Suprapubic skin (tissue), 4 donors: ENCODE measurements around the gene GSAP.

Experiments used
- EP300 ChIP-seq: sonication (generic); formaldehyde crosslinking; IDR thresholded peaks from one replicate; pipeline ENCODE4 v1.6.1; 2017; ENCODE audit warnings: antibody characterized with exemption
- POLR2A ChIP-seq, 2 donors: fragments of 450-650 bp; IDR thresholded peaks; one replicate each; pipeline ENCODE4 v1.6.1; 2017; ENCODE audit warnings: antibody characterized with exemption in 2 of 2, mild to moderate bottlenecking in 2 of 2, moderate library complexity in 2 of 2
- POLR2AphosphoS5 ChIP-seq, 3 donors: sonication (generic); formaldehyde crosslinking; IDR thresholded peaks; one replicate each; pipeline ENCODE4 v1.6.1; 2017; ENCODE audit warnings: antibody characterized with exemption in 3 of 3
- TF ChIP-seq, protein P1 (sequence below), 2 donors: fragments of 200-600 bp in 1 of 2; fragments of 450-650 bp in 1 of 2; sonication (generic) in 1 of 2; IDR thresholded peaks; one replicate each; pipeline ENCODE4 v1.5.1; 2016 to 2019; ENCODE audit warnings: antibody characterized with exemption in 2 of 2, mild to moderate bottlenecking in 1 of 2, moderate library complexity in 1 of 2

GRCh38 chr7:77284616-77285015, 131.5 kb downstream of the GSAP start:
- TF ChIP-seq EP300 (no peak), POLR2AphosphoS5 (IDR thresholded peaks at IDR 0.05) (no peak), POLR2A (IDR thresholded peaks at IDR 0.05) (no peak)
- TF ChIP-seq, protein P1, sequence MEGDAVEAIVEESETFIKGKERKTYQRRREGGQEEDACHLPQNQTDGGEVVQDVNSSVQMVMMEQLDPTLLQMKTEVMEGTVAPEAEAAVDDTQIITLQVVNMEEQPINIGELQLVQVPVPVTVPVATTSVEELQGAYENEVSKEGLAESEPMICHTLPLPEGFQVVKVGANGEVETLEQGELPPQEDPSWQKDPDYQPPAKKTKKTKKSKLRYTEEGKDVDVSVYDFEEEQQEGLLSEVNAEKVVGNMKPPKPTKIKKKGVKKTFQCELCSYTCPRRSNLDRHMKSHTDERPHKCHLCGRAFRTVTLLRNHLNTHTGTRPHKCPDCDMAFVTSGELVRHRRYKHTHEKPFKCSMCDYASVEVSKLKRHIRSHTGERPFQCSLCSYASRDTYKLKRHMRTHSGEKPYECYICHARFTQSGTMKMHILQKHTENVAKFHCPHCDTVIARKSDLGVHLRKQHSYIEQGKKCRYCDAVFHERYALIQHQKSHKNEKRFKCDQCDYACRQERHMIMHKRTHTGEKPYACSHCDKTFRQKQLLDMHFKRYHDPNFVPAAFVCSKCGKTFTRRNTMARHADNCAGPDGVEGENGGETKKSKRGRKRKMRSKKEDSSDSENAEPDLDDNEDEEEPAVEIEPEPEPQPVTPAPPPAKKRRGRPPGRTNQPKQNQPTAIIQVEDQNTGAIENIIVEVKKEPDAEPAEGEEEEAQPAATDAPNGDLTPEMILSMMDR (IDR thresholded peaks at IDR 0.05), result no peak
